CD4-positive, alpha-beta T cell (primary cell): Measurements from ENCODE around the gene MED12L. TPM values are rescaled to one million over a fixed set of nuclear protein-coding genes. Genes with fewer than 3 reads are reported as not detected.

Source experiments
- ATAC-seq: fragments of 200-7000 bp; cut with Tn5 transposase; one replicate; pipeline ENCODE4 v1.10.0; 2022; ENCODE audit warnings: mild to moderate bottlenecking; ENCODE audit not compliant: poor library complexity
- CTCF ChIA-PET: fragments of 350-600 bp; sonication (Branson Sonifier 250); formaldehyde crosslinking; loops from one replicate; lab custom pipeline; 2021; ENCODE audit warnings: antibody characterized with exemption, inconsistent platforms; lab: Charles Lee
- POLR2A ChIA-PET: fragments of 350-600 bp; sonication (Branson Sonifier 250); formaldehyde crosslinking; loops from one replicate; lab custom pipeline; 2021; ENCODE audit warnings: antibody characterized with exemption, inconsistent platforms; lab: Charles Lee
- DNase-seq, 14 experiments: peaks; one replicate each; pipeline ENCODE4 v3.0.0-alpha.2; 2013 to 2020; ENCODE audit warnings: mixed read lengths in 2 of 14
- H3K27ac ChIP-seq, 2 donors: one replicate each; pipeline versions ENCODE4 v1.5.1 to v1.7.0; 2013; ENCODE audit warnings: low read length in 2 of 2, low read depth in 1 of 2, mild to moderate bottlenecking in 1 of 2
- H3K27me3 ChIP-seq, 2 experiments: 1 replicate in 1 of 2; 2 replicates in 1 of 2; pipeline versions ENCODE4 v1.6.1 to v1.7.0; 2013; ENCODE audit warnings: low read length in 2 of 2, control low read depth in 1 of 2, mild to moderate bottlenecking in 1 of 2, moderate library complexity in 1 of 2; ENCODE audit not compliant: insufficient read depth in 2 of 2, control insufficient read depth in 1 of 2
- H3K36me3 ChIP-seq: one replicate; pipeline ENCODE4 v1.6.1; 2013; ENCODE audit warnings: low read length, control low read depth; ENCODE audit not compliant: insufficient read depth
- H3K4me1 ChIP-seq: one replicate; pipeline ENCODE4 v1.6.1; 2013; ENCODE audit warnings: low read length, control low read depth; ENCODE audit not compliant: insufficient read depth
- H3K4me3 ChIP-seq: one replicate; pipeline ENCODE4 v1.5.1; 2013; ENCODE audit warnings: mild to moderate bottlenecking, low read length, moderate library complexity
- H3K9me3 ChIP-seq, 2 experiments: 1 replicate in 1 of 2; 2 replicates in 1 of 2; pipeline versions ENCODE4 v1.6.1 to v1.7.0; 2013; ENCODE audit warnings: low read length in 2 of 2, mild to moderate bottlenecking in 2 of 2, control low read depth in 1 of 2, moderate library complexity in 1 of 2; ENCODE audit not compliant: control insufficient read depth in 1 of 2, insufficient read depth in 1 of 2
- H3K27ac Mint-ChIP-seq: one replicate; pipeline ENCODE4 v1.8.0; 2020; ENCODE audit warnings: mixed read lengths
- H3K27me3 Mint-ChIP-seq: one replicate; pipeline ENCODE4 v1.8.0; 2021; ENCODE audit warnings: mixed read lengths
- H3K36me3 Mint-ChIP-seq: one replicate; pipeline ENCODE4 v1.8.0; 2021; ENCODE audit warnings: low read depth, mixed read lengths
- H3K4me1 Mint-ChIP-seq: one replicate; pipeline ENCODE4 v1.8.0; 2021; ENCODE audit warnings: low read depth, mixed read lengths
- H3K4me3 Mint-ChIP-seq: one replicate; pipeline ENCODE4 v1.8.0; 2020; ENCODE audit warnings: mild to moderate bottlenecking, mixed read lengths
- H3K9me3 Mint-ChIP-seq: one replicate; pipeline ENCODE4 v1.8.0; 2020; ENCODE audit warnings: mixed read lengths
- intact Hi-C, 2 experiments: fragments of 100-400 bp; cut with DNase I in 1 of 2; cut with micrococcal nuclease in 1 of 2; formaldehyde crosslinking; loops; one replicate each; pipeline versions ENCODE4 v1.15.1 to v1.9.0; 2023 to 2025; cut with DNase I, micrococcal nuclease
- total RNA-seq, 174 experiments: library from RNA in 2 of 174; stranded (reverse) in 2 of 174; gene quantifications; one replicate each; pipeline ENCODE4 v1.2.3 and lab custom pipeline; 2021 to 2026
- TF ChIP-seq, protein P1 (sequence below): fragments of 200-600 bp; IDR thresholded peaks from one replicate; pipeline ENCODE4 v1.8.0; 2022; ENCODE audit warnings: antibody characterized with exemption, mild to moderate bottlenecking

The MED12L gene
- total RNA-seq, 2 experiments from 2014 or later, result 0.39 to 0.49 TPM

GRCh38 chr3:151296226-151296625, 210.8 kb downstream of the MED12L start:
- Mint-ChIP-seq H3K4me3 (no peak overlapping the region), H3K27me3 (peaks cover 15% of the 10 kb centered on the region), H3K9me3 (no peaks in the 10 kb centered on the region), H3K36me3 (no peaks in the 10 kb centered on the region), H3K27ac (no peak overlapping the region), H3K4me1 (no peaks in the 10 kb centered on the region)
- DNase-seq (no peak), ATAC-seq (no peak)
- Histone ChIP-seq H3K9me3 (no peaks in the 10 kb centered on the region), H3K4me1 (no peaks in the 10 kb centered on the region), H3K27me3 (peaks cover 0 to 9% of the 10 kb centered on the region in 2 experiments), H3K4me3 (no peak overlapping the region), H3K36me3 (no peaks in the 10 kb centered on the region), H3K27ac (no peak overlapping the region)
- intact Hi-C loops, result no loop called here
- ChIA-PET CTCF (no interaction called here), POLR2A (no interaction called here)
- TF ChIP-seq, protein P1, sequence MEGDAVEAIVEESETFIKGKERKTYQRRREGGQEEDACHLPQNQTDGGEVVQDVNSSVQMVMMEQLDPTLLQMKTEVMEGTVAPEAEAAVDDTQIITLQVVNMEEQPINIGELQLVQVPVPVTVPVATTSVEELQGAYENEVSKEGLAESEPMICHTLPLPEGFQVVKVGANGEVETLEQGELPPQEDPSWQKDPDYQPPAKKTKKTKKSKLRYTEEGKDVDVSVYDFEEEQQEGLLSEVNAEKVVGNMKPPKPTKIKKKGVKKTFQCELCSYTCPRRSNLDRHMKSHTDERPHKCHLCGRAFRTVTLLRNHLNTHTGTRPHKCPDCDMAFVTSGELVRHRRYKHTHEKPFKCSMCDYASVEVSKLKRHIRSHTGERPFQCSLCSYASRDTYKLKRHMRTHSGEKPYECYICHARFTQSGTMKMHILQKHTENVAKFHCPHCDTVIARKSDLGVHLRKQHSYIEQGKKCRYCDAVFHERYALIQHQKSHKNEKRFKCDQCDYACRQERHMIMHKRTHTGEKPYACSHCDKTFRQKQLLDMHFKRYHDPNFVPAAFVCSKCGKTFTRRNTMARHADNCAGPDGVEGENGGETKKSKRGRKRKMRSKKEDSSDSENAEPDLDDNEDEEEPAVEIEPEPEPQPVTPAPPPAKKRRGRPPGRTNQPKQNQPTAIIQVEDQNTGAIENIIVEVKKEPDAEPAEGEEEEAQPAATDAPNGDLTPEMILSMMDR, result no peak

GRCh38 chr3:151297429-151297828, 212.0 kb downstream of the MED12L start:
- Mint-ChIP-seq H3K27ac (no peak overlapping the region), H3K4me3 (no peak overlapping the region), H3K36me3 (no peaks in the 10 kb centered on the region), H3K4me1 (no peaks in the 10 kb centered on the region), H3K9me3 (no peaks in the 10 kb centered on the region), H3K27me3 (peaks cover 15% of the 10 kb centered on the region)
- ATAC-seq (no peak), DNase-seq (no peak)
- ChIA-PET POLR2A (no interaction called here), CTCF (no interaction called here)
- Histone ChIP-seq H3K27ac (no peak overlapping the region), H3K4me3 (no peak overlapping the region), H3K36me3 (no peaks in the 10 kb centered on the region), H3K4me1 (no peaks in the 10 kb centered on the region), H3K27me3 (peaks cover 0 to 9% of the 10 kb centered on the region in 2 experiments), H3K9me3 (no peaks in the 10 kb centered on the region)
- intact Hi-C loops, result no loop called here
- TF ChIP-seq, protein P1, result no peak

- H3K4me1 Mint-ChIP-seq, result no peaks in the 10 kb centered on the region
- H3K27ac Mint-ChIP-seq, result no peak overlapping the region
- peaks cover 0 to 9% of the 10 kb centered on the region in 2 experiments for H3K27me3 ChIP-seq
- H3K27me3 Mint-ChIP-seq, result peaks cover 23% of the 10 kb centered on the region
- ATAC-seq (no peak), DNase-seq (no peak)
- POLR2A ChIA-PET, result no interaction called here
- no peaks in the 10 kb centered on the region for H3K36me3 ChIP-seq
- H3K4me1 ChIP-seq, result no peaks in the 10 kb centered on the region
- H3K36me3 Mint-ChIP-seq, result no peaks in the 10 kb centered on the region
- H3K4me3 ChIP-seq, result no peak overlapping the region
- intact Hi-C loops, result no loop called here
- no peak overlapping the region for H3K27ac ChIP-seq
- no peaks in the 10 kb centered on the region for H3K9me3 Mint-ChIP-seq
- TF ChIP-seq, protein P1, result no peak
- CTCF ChIA-PET, result interaction anchor here (1.0 kb wide), 1 partner anchor 33 kb away, joined by 3 read pairs; no protein-coding TSS in a partner anchor
- no peak overlapping the region for H3K4me3 Mint-ChIP-seq
- no peaks in the 10 kb centered on the region for H3K9me3 ChIP-seq
These were observed 213.5 kb downstream of the MED12L start for GRCh38 chr3:151299006-151299405.
